ENCODE data around the gene FHIT.

FHIT gene

GRCh38 chr3:59798372-59799086, 1452.7 kb downstream of the FHIT start:
- no peak for DNase-seq

GRCh38 chr3:59797533-59797932, 1453.7 kb downstream of the FHIT start:
- DNase-seq = no peak

- no peak for DNase-seq
These were observed 1454.8 kb downstream of the FHIT start for GRCh38 chr3:59796456-59796855.

- DNase-seq = no peak
These were observed 1455.5 kb downstream of the FHIT start for GRCh38 chr3:59795756-59796155.

- no peak for DNase-seq
These were observed 1457.3 kb downstream of the FHIT start for GRCh38 chr3:59793976-59794375.

DNA sequence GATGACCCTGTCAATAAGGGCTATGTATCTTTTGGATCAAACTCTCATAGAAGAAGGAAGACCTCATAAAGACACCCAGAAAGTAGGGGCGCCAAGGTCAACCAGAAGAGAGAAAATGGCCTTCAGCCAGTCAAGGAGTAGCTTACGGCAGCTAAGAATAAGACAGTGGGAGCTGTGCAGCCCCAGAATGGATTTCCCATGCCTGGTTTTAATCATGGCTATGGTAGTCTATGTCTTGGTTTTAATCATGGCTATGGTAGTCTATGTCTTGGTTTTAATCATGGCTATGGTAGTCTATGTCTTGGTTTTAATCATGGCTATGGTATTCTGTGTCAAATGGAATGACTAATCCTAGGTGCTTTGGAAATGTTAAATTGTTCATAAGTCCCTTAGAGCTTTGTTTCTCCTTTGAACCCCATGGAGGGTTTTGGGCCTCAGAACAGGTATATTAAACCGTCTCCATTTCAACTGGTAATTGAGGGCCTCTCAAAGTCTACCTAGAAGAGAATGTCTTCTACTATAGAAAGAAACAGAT, 1459.4 kb downstream of the FHIT start:
- no peak for DNase-seq

GRCh38 chr3:59790241-59790640, 1461.0 kb downstream of the FHIT start:
- no peak for DNase-seq

DNA sequence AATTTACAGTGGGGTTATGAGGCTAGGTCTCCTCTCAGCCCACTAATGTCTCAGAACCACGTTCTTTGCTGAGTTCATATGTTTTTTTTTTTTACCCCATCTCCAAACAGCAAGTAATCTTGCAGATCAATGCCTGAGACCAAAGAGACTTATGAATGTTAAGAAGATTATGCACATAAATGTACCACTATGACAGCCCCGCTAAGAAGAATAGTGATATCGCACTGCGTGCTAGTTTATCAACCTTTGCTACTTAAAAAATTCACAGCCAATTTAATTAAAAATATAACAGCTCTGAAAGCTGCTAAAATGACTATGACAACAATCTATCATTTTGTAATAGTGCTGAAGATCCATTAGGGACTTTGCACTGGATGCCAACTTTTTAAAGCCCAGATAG, 1462.5 kb downstream of the FHIT start:
- DNase-seq = no peak

DNA sequence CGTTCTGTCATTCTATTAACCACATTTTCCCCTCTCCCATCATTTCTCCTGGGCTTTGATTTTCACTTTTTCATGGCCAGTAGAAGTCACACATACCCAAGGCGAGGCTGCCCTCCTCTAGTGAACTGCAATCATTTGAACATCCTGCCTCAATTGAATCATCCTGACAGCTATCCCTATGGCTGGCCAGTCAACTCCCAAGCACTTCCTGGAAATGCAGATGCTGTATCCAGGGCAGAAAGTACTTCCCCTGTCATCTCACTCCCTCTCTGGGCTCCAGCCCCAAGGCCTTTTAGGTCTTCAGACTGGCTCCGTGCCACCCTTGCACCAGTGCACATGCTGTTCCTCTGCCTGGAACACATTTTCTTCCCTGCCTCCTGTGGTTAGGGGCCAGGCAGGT, 1463.1 kb downstream of the FHIT start:
- DNase-seq = no peak

DNA sequence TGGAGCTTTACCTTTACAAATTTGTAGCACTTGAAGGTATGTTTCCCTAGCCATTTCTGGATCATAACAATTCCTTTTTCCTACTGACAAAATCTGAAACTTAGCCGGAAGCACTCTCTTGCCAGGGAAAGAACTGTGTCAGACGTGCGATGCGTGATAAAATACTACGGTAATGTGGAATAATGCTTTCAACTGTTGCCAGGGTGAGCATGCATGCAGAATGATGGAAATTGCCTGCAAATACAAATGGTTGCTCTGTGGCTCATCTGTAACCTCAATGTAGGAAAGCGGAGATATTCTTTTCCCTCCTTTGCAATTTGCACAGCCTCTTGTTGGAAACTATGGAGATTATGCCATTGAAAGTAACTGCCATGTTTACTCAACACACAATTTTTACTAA, 1464.9 kb downstream of the FHIT start:
- DNase-seq = no peak

- no peak for DNase-seq
These were observed 1467.1 kb downstream of the FHIT start for GRCh38 chr3:59784164-59784563.

DNA sequence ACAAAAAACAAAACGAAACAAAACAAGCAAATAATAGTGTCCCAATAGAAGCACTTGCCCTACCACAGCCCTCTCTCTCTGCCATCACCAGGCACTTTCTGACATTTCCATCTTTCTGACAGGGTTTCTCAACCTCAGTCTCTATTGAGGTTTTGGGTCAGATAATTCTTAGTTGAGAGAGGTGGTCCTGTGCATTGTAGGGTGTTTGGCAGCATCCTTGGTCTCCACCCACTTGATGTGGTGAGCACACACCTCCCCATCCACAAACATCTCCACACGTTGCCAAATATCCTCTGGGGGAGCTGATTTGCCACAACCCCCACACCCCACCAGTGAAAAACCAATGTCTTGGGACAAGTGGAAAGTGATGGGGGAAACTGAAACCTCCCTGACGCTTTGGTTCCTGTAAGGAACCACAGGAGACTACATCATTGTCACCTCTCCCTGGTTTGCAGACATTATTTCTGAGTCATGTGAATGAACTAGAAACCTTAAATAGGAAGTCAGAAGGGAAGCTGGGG, 1467.7 kb downstream of the FHIT start:
- DNase-seq = no peak

DNA sequence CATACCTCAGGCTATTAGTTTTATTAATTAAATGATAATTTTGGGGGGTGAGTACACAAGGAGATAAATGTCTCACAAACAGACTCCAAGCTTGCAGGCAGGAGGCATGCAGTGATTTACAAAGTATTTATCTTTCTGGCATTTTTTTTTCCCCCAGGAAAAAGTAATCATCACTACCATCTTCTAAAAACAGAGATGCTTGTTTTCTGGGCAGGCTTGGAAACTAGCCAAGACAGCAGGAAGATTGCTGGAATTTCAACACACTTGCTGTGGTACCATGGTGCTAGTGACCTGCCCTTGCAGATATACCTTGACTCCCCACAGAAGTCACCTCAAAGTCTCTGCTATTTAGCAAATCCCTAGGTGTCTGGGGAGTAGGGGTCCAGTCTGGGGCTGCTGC, 1468.6 kb downstream of the FHIT start:
- DNase-seq = no peak

DNA sequence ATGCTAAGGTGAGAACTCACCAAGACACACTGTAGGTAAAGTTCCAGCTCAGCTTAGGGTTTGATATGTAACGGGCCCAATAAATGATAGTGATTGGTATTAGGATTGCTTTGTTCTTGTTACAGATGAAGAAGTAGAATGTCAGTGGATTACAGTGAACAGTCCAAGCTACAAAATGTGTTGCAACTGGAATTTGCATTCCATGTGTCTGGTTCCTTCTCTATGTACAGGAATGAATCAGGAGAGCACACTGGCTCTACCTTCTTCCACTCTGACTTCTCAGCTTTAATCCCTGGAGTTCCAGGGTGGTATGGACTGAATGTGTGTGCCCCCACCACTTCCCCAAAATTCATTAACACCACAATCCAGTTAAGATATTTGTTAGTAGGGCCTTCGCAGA, 1471.0 kb downstream of the FHIT start:
- no peak for DNase-seq

DNA sequence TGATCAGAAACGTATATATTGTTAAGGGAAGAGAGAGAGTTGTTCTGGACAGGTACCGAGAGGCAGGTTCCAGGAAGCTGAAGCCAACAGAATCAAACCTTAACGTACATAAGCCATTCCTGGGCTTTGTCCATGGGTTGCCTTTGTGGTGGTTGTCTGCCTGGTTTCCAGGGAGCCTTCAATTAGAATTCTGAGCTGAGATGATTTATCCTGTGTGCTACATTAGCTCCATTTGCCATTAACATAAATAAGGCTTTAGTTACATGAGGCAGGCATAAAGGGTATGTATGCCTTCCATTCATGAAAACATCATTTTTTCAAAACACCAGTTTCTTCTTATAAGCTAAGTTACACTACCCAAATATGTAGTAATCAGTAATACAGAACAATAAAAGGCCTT, 1472.0 kb downstream of the FHIT start:
- DNase-seq = no peak

GRCh38 chr3:59777667-59778077, 1473.6 kb downstream of the FHIT start:
- no peak for DNase-seq

DNA sequence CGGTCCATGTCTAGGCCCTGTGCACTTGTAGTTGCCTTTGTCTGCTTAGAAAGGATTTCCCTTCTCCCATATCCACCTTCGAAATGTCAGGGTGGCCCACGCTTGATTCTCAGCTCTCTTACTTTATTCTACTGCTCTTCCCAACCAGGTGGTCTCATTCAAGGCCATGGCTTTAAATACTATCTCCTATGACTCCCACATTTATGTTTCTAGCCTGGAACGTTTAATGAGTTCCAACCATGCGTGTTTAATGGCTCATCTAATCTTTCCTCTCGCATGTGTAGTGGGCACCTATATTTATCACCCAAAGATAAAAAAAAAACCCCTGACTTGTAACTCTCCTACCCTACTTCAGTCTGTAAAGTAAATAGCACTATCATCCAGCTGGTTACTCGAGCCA, 1474.2 kb downstream of the FHIT start:
- DNase-seq = no peak

GRCh38 chr3:59775761-59776325, 1475.4 kb downstream of the FHIT start:
- DNase-seq = no peak

GRCh38 chr3:59775106-59775505, 1476.1 kb downstream of the FHIT start:
- no peak for DNase-seq

DNA sequence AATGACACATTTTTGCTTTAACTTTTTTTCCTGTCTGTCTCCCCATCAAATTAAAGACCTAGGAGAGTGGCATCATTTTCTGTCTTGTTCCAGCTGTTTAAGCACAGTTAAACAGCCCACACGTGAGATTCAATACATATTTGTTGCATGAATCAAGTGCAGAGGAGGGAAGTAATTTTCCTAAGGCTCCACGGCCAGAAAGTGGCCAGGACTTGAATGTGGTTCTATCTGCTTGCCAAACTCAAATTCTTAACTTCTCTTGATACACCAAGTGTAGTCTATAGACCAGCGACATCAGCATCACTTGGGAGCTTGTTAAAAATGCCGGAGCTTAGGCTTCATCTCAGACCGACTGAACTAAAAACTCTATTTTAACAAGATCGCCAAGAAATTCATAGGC, 1476.6 kb downstream of the FHIT start:
- no peak for DNase-seq

DNA sequence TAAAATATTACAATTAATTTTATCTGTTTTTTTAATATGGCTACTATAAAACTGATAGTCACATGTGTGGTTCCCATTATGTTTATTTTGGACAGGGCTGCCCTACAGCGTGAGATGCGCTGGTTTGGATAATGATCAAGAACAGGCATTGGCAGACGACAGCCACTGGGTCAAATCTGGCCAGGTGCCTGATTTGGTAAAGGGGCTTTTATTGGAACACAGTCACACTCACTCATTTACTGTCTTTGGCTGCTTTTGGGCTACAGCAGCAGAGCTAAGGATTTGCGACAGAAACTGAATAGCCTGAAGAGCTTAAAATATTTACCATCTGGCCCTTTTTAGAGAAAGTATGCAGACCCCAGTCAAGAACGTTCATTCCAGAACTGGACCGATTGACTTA, 1477.3 kb downstream of the FHIT start:
- no peak for DNase-seq

DNA sequence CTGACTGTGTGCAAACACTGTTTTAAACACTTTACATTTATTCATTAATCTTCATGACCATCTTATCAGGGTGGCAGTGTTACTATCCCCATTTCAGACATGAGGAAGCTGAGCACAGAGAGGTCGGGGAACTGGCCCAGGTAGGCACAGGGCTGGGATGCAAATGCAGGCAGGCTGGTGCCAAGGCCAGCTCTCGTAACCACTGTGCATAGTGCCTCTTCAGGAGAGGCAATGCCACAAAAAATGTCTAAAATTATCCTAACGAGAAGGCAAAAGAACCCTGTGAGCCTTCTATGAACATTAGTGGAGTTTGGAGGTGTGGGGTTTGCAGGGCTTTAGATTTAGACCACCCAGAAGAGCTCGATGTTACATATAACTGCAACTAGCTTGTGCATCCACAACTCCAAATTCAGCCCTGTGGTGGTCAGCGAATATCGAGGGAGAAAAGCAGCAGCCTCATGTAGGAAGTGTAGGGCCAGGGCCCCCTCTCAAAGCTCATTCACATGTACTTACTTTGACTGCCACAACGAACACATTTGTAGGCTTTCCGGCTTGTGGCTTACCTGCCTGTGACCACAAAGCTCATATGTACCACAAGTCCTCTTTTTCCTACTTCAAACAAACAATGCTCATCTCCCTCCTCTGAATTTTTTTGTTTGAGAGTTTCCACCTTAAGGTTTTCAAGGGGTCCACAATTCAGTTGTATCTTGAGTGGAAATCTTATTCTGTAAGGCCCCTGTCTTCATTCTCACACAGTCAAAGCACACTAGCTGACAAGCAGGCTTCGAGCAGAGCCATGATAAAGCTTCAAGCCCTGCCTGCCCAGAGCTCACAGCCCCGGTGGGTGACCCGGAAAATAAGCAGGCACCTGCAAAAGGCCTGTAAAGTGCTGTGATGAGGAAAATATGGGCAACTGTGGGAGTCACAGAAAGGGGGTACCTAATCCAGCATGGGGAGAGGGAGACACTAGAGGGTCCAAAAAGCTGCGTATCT, 1478.5 kb downstream of the FHIT start:
- DNase-seq = no peak

GRCh38 chr3:59771768-59772181, 1479.5 kb downstream of the FHIT start:
- no peak for DNase-seq
